Mesenchymal stem cell (in vitro differentiated cells and primary cell): ENCODE results near the gene C21orf58.

Experiments
- DNase-seq: peaks from one replicate; pipeline ENCODE4 v3.0.0-alpha.2; 2013
- H2AFZ ChIP-seq: one replicate; pipeline ENCODE4 v1.6.1; 2013; ENCODE audit warnings: low read depth, mild to moderate bottlenecking, control low read depth, inconsistent platforms, low read length, moderate library complexity
- H2AK5ac ChIP-seq: 2 replicates; pipeline ENCODE4 v1.6.1; 2013; ENCODE audit warnings: low read length, moderate library complexity, mild to moderate bottlenecking, inconsistent platforms; ENCODE audit not compliant: severe bottlenecking
- H2BK120ac ChIP-seq: one replicate; pipeline ENCODE4 v1.6.1; 2013; ENCODE audit warnings: low read depth, mild to moderate bottlenecking, inconsistent platforms, low read length, moderate library complexity
- H2BK12ac ChIP-seq, 2 experiments: one replicate each; pipeline ENCODE4 v1.6.1; 2013; ENCODE audit warnings: inconsistent platforms in 2 of 2, low read length in 2 of 2, mild to moderate bottlenecking in 2 of 2, moderate library complexity in 2 of 2, control low read depth in 1 of 2
- H2BK15ac ChIP-seq: one replicate; pipeline ENCODE4 v1.6.1; 2013; ENCODE audit warnings: mild to moderate bottlenecking, low read depth, inconsistent platforms; ENCODE audit not compliant: poor library complexity, severe bottlenecking
- H2BK5ac ChIP-seq: 2 replicates; pipeline ENCODE4 v1.6.1; 2013; ENCODE audit warnings: low read depth, mild to moderate bottlenecking, low read length, control low read depth, inconsistent platforms; ENCODE audit not compliant: poor library complexity, severe bottlenecking
- H3K14ac ChIP-seq, 2 experiments: one replicate each; pipeline ENCODE4 v1.6.1; 2013; ENCODE audit warnings: inconsistent platforms in 2 of 2, low read length in 2 of 2, control low read depth in 1 of 2, mild to moderate bottlenecking in 1 of 2, moderate library complexity in 1 of 2
- H3K18ac ChIP-seq, 2 experiments: one replicate each; pipeline ENCODE4 v1.6.1; 2013; ENCODE audit warnings: inconsistent platforms in 2 of 2, low read length in 2 of 2, control low read depth in 1 of 2, low read depth in 1 of 2, mild to moderate bottlenecking in 1 of 2
- H3K23ac ChIP-seq, 2 experiments: one replicate each; pipeline ENCODE4 v1.6.1; 2013; ENCODE audit warnings: inconsistent platforms in 2 of 2, low read length in 2 of 2, mild to moderate bottlenecking in 2 of 2, moderate library complexity in 2 of 2, control low read depth in 1 of 2
- H3K27ac ChIP-seq: 2 replicates; pipeline ENCODE4 v1.5.1; 2013; ENCODE audit warnings: mild to moderate bottlenecking, moderate library complexity, low read length, control low read depth, inconsistent platforms; ENCODE audit not compliant: poor library complexity, severe bottlenecking
- H3K27me3 ChIP-seq, 2 experiments: 2 replicates each; pipeline versions ENCODE4 v1.6.1 to v1.7.0; 2013; ENCODE audit warnings: low read length in 2 of 2, mild to moderate bottlenecking in 2 of 2, moderate library complexity in 2 of 2, control low read depth in 1 of 2, inconsistent platforms in 1 of 2; ENCODE audit not compliant: control insufficient read depth in 1 of 2, insufficient read depth in 1 of 2
- H3K36me3 ChIP-seq, 2 experiments: 2 replicates each; pipeline versions ENCODE4 v1.6.1 to v1.7.0; 2013; ENCODE audit warnings: low read length in 2 of 2, control low read depth in 1 of 2, inconsistent platforms in 1 of 2, low read depth in 1 of 2, mild to moderate bottlenecking in 1 of 2; ENCODE audit not compliant: insufficient read depth in 2 of 2, control insufficient read depth in 1 of 2
- H3K4ac ChIP-seq, 2 experiments: one replicate each; pipeline ENCODE4 v1.6.1; 2013; ENCODE audit warnings: inconsistent platforms in 2 of 2, low read length in 2 of 2, mild to moderate bottlenecking in 2 of 2, moderate library complexity in 2 of 2, control low read depth in 1 of 2, low read depth in 1 of 2
- H3K4me1 ChIP-seq: 2 replicates; pipeline ENCODE4 v1.6.1; 2013; ENCODE audit warnings: low read depth, low read length, control low read depth; ENCODE audit not compliant: control insufficient read depth, insufficient read depth
- H3K4me2 ChIP-seq: 2 replicates; pipeline ENCODE4 v1.6.1; 2013; ENCODE audit warnings: low read length, mild to moderate bottlenecking, inconsistent platforms; ENCODE audit not compliant: poor library complexity, severe bottlenecking
- H3K4me3 ChIP-seq, 2 experiments: 2 replicates each; pipeline versions ENCODE4 v1.5.1 to v1.7.0; 2013; ENCODE audit warnings: low read length in 2 of 2, mild to moderate bottlenecking in 2 of 2, control low read depth in 1 of 2, low read depth in 1 of 2; ENCODE audit not compliant: insufficient read depth in 1 of 2
- H3K79me1 ChIP-seq: replicated peaks from 2 replicates; pipeline ENCODE4 v1.6.1; 2013; ENCODE audit warnings: mild to moderate bottlenecking, control low read depth, low read length, inconsistent platforms; ENCODE audit not compliant: poor library complexity, severe bottlenecking
- H3K9ac ChIP-seq: 2 replicates; pipeline ENCODE4 v1.7.0; 2013; ENCODE audit warnings: mild to moderate bottlenecking, low read length, moderate library complexity
- H3K9me3 ChIP-seq: 2 replicates; pipeline ENCODE4 v1.7.0; 2013; ENCODE audit warnings: mild to moderate bottlenecking, low read length; ENCODE audit not compliant: control insufficient read depth
- H4K8ac ChIP-seq: one replicate; pipeline ENCODE4 v1.6.1; 2013; ENCODE audit warnings: inconsistent platforms, mild to moderate bottlenecking, low read length, moderate library complexity
- H4K91ac ChIP-seq: one replicate; pipeline ENCODE4 v1.6.1; 2013; ENCODE audit warnings: mild to moderate bottlenecking, low read length, inconsistent platforms
- WGBS: methylation state at CpG from one replicate; pipeline ENCODE4 v1.1.7; 2013; ENCODE audit warnings: mixed read lengths; 5-methylcytosine and 5-hydroxymethylcytosine counted together

Gene C21orf58

DNA sequence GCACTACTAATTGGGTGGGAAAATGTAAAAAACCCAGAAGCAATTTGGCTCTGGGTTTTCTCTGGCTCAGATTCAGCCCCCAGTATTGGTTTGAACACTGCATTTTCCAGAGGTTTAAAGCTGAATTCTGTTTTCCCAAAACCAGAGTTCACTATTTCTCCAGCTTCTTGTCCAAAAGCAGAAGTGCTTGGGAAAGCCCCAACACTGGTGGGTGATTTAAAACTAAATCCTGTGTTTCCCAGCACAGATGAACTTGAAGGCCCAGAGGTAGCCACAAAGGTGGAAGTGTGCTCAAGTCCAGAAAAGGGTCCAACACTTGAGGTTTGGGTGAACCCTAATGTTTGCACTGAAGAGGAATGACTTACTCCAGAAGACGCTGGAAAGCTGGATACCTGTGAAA, 38.9 kb downstream of the C21orf58 start:
- Histone ChIP-seq H3K4me3 (peak overlapping the region in 1 of 2 experiments; percentile 85), H2BK15ac (no peak overlapping the region), H3K36me3 (peaks cover 21 to 49% of the 10 kb centered on the region in 2 experiments), H3K23ac (no peak overlapping the region), H3K4me1 (peaks cover 14% of the 10 kb centered on the region), H2BK120ac (no peak overlapping the region), H3K4ac (no peak overlapping the region), H3K9ac (peak overlapping the region; percentile 96), H4K8ac (no peak overlapping the region), H3K27me3 (no peaks in the 10 kb centered on the region), H3K14ac (no peak overlapping the region), H2BK12ac (no peak overlapping the region), H3K4me2 (peak overlapping the region; percentile 65), H3K27ac (no peak overlapping the region), H2BK5ac (no peak overlapping the region), H3K79me1 (peaks cover 20% of the 10 kb centered on the region), H3K9me3 (no peaks in the 10 kb centered on the region), H2AK5ac (no peak overlapping the region), H4K91ac (no peak overlapping the region), H3K18ac (no peak overlapping the region), H2AFZ (no peak overlapping the region)
- DNase-seq, result no peak
- 100% methylated on average over 1 of the region's 1 CpG for WGBS

GRCh38 chr21:46284077-46284644, 39.5 kb downstream of the C21orf58 start:
- H3K4me2 ChIP-seq, result peak overlapping the region; percentile 38
- no peak overlapping the region for H2BK15ac ChIP-seq
- H3K14ac ChIP-seq, result no peak overlapping the region
- peaks cover 13% of the 10 kb centered on the region for H3K4me1 ChIP-seq
- H3K23ac ChIP-seq, result no peak overlapping the region
- H3K4ac ChIP-seq, result no peak overlapping the region
- H3K9ac ChIP-seq, result peak overlapping the region; percentile 96
- no peaks in the 10 kb centered on the region for H3K27me3 ChIP-seq
- H4K91ac ChIP-seq, result no peak overlapping the region
- H3K27ac ChIP-seq, result no peak overlapping the region
- H4K8ac ChIP-seq, result peak overlapping the region; percentile 66
- 87% methylated on average over 14 of the region's 15 CpGs for WGBS
- no peak overlapping the region for H2AK5ac ChIP-seq
- no peaks in the 10 kb centered on the region for H3K9me3 ChIP-seq
- H2BK120ac ChIP-seq, result no peak overlapping the region
- no peak overlapping the region for H2BK12ac ChIP-seq
- H3K79me1 ChIP-seq, result peaks cover 23% of the 10 kb centered on the region
- no peak overlapping the region for H2AFZ ChIP-seq
- DNase-seq, result no peak
- H3K18ac ChIP-seq, result no peak overlapping the region
- peaks cover 27 to 52% of the 10 kb centered on the region in 2 experiments for H3K36me3 ChIP-seq
- H3K4me3 ChIP-seq, result peak overlapping the region in 1 of 2 experiments; percentile 85
- H2BK5ac ChIP-seq, result no peak overlapping the region

DNA sequence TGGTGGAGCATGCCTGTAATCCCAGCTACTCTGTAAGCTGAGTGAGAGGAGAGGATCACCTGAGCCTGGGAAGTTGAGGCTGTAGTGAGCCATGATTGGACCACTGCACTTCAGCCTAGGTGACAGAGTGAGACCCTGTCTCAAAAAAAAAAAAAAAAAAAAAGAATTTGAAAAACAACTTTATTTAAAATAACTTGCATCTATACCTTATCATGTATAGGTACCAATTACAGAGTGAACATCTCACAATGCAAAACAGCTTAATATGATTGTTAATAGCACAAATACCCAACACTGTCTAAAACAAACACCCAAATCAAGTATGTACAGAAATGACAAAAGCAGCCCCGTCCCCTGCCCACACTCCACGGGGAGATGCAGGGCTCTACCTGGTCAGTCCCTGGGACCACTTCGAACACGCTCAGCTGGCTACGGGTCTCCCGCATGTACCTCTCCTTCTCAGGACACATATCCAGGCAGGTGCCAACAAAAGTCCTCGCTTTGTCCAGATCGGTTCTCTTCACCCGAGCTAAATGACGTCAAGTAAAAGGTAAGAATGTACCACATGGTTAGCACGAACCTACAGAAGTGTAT, 48.8 kb downstream of the C21orf58 start:
- Histone ChIP-seq H4K8ac (no peak overlapping the region), H2BK5ac (no peak overlapping the region), H3K18ac (no peak overlapping the region), H3K79me1 (peaks cover 35% of the 10 kb centered on the region), H3K36me3 (peaks cover 73 to 93% of the 10 kb centered on the region in 2 experiments), H3K9ac (no peak overlapping the region), H2AK5ac (no peak overlapping the region), H3K4me2 (no peak overlapping the region), H3K23ac (no peak overlapping the region), H3K4me1 (no peaks in the 10 kb centered on the region), H3K4ac (no peak overlapping the region), H3K14ac (no peak overlapping the region), H3K27ac (no peak overlapping the region), H3K4me3 (no peak overlapping the region), H2BK120ac (no peak overlapping the region), H2BK12ac (no peak overlapping the region), H2BK15ac (no peak overlapping the region), H3K9me3 (no peaks in the 10 kb centered on the region), H2AFZ (no peak overlapping the region), H4K91ac (no peak overlapping the region), H3K27me3 (no peaks in the 10 kb centered on the region)
- WGBS, result over 99% methylated on average over 10 of the region's 11 CpGs
- DNase-seq, result no peak

DNA sequence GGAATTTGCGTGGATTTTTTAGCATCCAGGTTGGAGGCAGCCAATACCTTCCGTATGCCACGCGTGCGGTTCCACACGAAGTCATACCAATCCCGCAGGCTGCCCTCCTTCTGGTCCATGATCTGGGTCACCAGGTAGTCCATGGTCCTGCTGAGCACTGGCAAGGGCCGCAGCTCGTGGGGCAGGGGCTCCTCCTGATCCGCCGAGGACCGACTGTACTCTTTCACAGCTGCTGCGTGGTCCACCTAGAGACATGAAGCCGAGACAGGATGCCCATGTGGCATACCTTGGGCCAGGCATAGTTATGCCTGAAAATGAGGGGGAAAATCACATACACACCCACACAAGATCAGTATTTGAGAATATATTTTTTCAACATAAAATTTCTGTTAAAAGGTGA, 50.3 kb downstream of the C21orf58 start:
- H3K9me3 ChIP-seq, result no peaks in the 10 kb centered on the region
- no peak overlapping the region for H3K4me3 ChIP-seq
- no peak overlapping the region for H4K91ac ChIP-seq
- no peak overlapping the region for H3K23ac ChIP-seq
- H3K4me2 ChIP-seq, result no peak overlapping the region
- no peak overlapping the region for H3K18ac ChIP-seq
- H2AK5ac ChIP-seq, result no peak overlapping the region
- no peak overlapping the region for H3K4ac ChIP-seq
- peaks cover 72 to 94% of the 10 kb centered on the region in 2 experiments for H3K36me3 ChIP-seq
- H3K4me1 ChIP-seq, result peaks cover 6% of the 10 kb centered on the region
- H3K27me3 ChIP-seq, result no peaks in the 10 kb centered on the region
- H2BK15ac ChIP-seq, result no peak overlapping the region
- H4K8ac ChIP-seq, result no peak overlapping the region
- peaks cover 28% of the 10 kb centered on the region for H3K79me1 ChIP-seq
- H2AFZ ChIP-seq, result no peak overlapping the region
- 93% methylated on average over 13 of the region's 14 CpGs for WGBS
- DNase-seq, result no peak
- H2BK120ac ChIP-seq, result no peak overlapping the region
- no peak overlapping the region for H2BK12ac ChIP-seq
- H3K27ac ChIP-seq, result no peak overlapping the region
- no peak overlapping the region for H2BK5ac ChIP-seq
- H3K14ac ChIP-seq, result no peak overlapping the region
- no peak overlapping the region for H3K9ac ChIP-seq
